ENCODE results near the gene PPP1R8.

DNA sequence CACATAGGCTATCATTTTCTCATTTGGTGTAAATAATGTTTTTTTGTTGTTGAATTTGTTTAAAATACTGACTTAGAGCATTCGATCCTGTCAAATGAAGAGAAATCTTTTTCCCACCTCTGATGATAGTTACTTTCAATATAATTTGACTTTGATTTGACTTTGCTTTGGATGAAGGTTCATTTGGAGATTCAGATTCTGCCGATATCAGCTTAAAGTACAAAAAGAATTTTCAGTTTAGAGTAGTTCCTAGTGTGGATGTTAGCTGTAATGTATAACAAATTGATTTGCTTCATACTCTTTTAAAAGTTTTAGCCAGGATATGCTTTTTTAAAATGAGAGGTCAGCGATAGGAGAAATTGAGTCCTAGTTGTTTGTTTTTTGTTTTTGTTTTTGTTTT, 47.6 kb upstream of the PPP1R8 start:
- TF ChIP-seq GABPB1 (CRISPR knock-in tag; IDR thresholded peaks at IDR 0.05) (no peak), CREM (CRISPR knock-in tag; IDR thresholded peaks at IDR 0.05) (no peak)
- TF ChIP-seq, protein P1, sequence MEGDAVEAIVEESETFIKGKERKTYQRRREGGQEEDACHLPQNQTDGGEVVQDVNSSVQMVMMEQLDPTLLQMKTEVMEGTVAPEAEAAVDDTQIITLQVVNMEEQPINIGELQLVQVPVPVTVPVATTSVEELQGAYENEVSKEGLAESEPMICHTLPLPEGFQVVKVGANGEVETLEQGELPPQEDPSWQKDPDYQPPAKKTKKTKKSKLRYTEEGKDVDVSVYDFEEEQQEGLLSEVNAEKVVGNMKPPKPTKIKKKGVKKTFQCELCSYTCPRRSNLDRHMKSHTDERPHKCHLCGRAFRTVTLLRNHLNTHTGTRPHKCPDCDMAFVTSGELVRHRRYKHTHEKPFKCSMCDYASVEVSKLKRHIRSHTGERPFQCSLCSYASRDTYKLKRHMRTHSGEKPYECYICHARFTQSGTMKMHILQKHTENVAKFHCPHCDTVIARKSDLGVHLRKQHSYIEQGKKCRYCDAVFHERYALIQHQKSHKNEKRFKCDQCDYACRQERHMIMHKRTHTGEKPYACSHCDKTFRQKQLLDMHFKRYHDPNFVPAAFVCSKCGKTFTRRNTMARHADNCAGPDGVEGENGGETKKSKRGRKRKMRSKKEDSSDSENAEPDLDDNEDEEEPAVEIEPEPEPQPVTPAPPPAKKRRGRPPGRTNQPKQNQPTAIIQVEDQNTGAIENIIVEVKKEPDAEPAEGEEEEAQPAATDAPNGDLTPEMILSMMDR (IDR thresholded peaks at IDR 0.05), result no peak
- TF ChIP-seq, protein P2, sequence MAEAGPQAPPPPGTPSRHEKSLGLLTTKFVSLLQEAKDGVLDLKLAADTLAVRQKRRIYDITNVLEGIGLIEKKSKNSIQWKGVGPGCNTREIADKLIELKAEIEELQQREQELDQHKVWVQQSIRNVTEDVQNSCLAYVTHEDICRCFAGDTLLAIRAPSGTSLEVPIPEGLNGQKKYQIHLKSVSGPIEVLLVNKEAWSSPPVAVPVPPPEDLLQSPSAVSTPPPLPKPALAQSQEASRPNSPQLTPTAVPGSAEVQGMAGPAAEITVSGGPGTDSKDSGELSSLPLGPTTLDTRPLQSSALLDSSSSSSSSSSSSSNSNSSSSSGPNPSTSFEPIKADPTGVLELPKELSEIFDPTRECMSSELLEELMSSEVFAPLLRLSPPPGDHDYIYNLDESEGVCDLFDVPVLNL (CRISPR knock-in tag; IDR thresholded peaks at IDR 0.05; ENCODE audit: borderline replicate concordance, low read depth), result no peak
- TF ChIP-seq, protein P3, sequence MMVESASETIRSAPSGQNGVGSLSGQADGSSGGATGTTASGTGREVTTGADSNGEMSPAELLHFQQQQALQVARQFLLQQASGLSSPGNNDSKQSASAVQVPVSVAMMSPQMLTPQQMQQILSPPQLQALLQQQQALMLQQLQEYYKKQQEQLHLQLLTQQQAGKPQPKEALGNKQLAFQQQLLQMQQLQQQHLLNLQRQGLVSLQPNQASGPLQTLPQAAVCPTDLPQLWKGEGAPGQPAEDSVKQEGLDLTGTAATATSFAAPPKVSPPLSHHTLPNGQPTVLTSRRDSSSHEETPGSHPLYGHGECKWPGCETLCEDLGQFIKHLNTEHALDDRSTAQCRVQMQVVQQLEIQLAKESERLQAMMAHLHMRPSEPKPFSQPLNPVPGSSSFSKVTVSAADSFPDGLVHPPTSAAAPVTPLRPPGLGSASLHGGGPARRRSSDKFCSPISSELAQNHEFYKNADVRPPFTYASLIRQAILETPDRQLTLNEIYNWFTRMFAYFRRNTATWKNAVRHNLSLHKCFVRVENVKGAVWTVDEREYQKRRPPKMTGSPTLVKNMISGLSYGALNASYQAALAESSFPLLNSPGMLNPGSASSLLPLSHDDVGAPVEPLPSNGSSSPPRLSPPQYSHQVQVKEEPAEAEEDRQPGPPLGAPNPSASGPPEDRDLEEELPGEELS (CRISPR knock-in tag; IDR thresholded peaks at IDR 0.05), result no peak

Data from WTC11 (cell line).